Activated CD8-positive, alpha-beta T cell treated with anti-CD3 and anti-CD28 coated beads for 36 hours (primary cell): ENCODE data around the gene SAMD4B. TPM values are rescaled to one million over a fixed set of nuclear protein-coding genes. Genes with fewer than 3 reads are reported as not detected.

Experiments
- ATAC-seq: fragments of 200-7000 bp; cut with Tn5 transposase; one replicate; pipeline ENCODE4 v1.10.0; 2021; ENCODE audit warnings: mild to moderate bottlenecking, moderate library complexity
- CTCF ChIA-PET: fragments of 350-600 bp; sonication (Branson Sonifier 250); formaldehyde crosslinking; loops from one replicate; lab custom pipeline; 2021; ENCODE audit warnings: antibody characterized with exemption; lab: Charles Lee
- POLR2A ChIA-PET: fragments of 350-600 bp; sonication (Branson Sonifier 250); formaldehyde crosslinking; loops from one replicate; lab custom pipeline; 2021; ENCODE audit warnings: antibody characterized with exemption; lab: Charles Lee
- DNase-seq: peaks from one replicate; pipeline ENCODE4 v3.0.0-alpha.2; 2020
- H3K27ac Mint-ChIP-seq: one replicate; pipeline ENCODE4 v1.8.0; 2021; ENCODE audit warnings: mild to moderate bottlenecking, mixed read lengths
- H3K27me3 Mint-ChIP-seq: one replicate; pipeline ENCODE4 v1.8.0; 2021; ENCODE audit warnings: mixed read lengths
- H3K36me3 Mint-ChIP-seq: one replicate; pipeline ENCODE4 v1.8.0; 2021; ENCODE audit warnings: low read depth, mixed read lengths
- H3K4me1 Mint-ChIP-seq: one replicate; pipeline ENCODE4 v1.8.0; 2021; ENCODE audit warnings: low read depth, mixed read lengths
- H3K4me3 Mint-ChIP-seq: one replicate; pipeline ENCODE4 v1.8.0; 2021; ENCODE audit warnings: mild to moderate bottlenecking, moderate library complexity, mixed read lengths
- H3K9me3 Mint-ChIP-seq: one replicate; pipeline ENCODE4 v1.8.0; 2021; ENCODE audit warnings: mixed read lengths
- CTCF ChIP-seq: fragments of 200-600 bp; IDR thresholded peaks from one replicate; pipeline ENCODE4 v1.8.0; 2022; ENCODE audit warnings: antibody characterized with exemption, mild to moderate bottlenecking
- intact Hi-C: fragments of 100-400 bp; cut with micrococcal nuclease; formaldehyde crosslinking; loops from one replicate; pipeline ENCODE4 v1.10.0; 2022
- total RNA-seq, 2 experiments: library from RNA; stranded (reverse); gene quantifications; one replicate each; pipeline ENCODE4 v1.2.3, GENCODE V29; 2021

SAMD4B gene
- total RNA-seq, 2 experiments from 2014 or later: 35.5 to 37.1 TPM

DNA sequence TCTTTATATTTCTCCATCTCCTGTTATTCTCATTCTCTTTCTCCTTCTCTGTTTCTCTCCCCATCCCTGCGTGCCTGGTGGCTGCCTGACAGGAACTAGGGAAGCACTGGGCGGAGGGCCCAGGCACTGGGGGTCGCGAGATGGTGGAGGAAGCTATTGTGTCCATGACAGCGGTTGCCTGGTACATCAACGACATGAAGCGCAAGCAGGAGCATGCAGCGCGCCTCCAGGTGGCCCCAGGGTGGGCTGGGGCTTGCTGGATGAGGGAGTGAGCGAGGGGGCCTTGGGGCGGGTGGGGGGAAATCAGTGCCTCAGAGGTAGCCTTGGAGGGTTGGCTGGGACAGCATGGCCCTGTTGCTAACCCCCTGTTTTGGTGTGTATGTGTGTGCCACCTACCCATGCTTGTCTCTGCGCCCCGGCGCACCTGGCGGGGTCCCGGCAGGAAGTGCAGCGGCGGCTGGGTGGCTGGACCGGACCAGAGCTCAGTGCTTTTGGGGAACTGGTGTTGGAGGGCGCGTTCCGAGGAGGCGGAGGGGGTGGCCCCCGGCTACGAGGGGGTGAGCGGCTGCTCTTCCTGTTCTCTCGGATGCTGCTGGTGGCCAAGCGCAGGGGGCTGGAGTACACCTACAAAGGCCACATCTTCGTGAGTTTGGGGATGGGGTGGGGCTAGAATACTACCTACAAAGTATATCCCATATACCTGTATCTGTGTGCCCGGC, 75.4 kb downstream of the SAMD4B start:
- TF ChIP-seq CTCF: no peak
- H3K4me1 Mint-ChIP-seq: peaks cover 12% of the 10 kb centered on the region
- DNase-seq (no peak), ATAC-seq (no peak)
- intact Hi-C loops: loop anchor here (10.0 kb wide), 1 partner anchor 293 kb away; the partner anchor contains the start of gene PAK4
- no peak overlapping the region for H3K27ac Mint-ChIP-seq
- H3K4me3 Mint-ChIP-seq: no peak overlapping the region
- peaks cover 5% of the 10 kb centered on the region for H3K36me3 Mint-ChIP-seq
- POLR2A ChIA-PET: interaction anchor here (0.7 to 8.7 kb wide), 4 partner anchors 10 to 111 kb away, joined by 3 to 66 read pairs (median 26); partner anchors contain the start of gene RPS16
- no peaks in the 10 kb centered on the region for H3K27me3 Mint-ChIP-seq
- no peaks in the 10 kb centered on the region for H3K9me3 Mint-ChIP-seq
- CTCF ChIA-PET: no interaction called here

DNA sequence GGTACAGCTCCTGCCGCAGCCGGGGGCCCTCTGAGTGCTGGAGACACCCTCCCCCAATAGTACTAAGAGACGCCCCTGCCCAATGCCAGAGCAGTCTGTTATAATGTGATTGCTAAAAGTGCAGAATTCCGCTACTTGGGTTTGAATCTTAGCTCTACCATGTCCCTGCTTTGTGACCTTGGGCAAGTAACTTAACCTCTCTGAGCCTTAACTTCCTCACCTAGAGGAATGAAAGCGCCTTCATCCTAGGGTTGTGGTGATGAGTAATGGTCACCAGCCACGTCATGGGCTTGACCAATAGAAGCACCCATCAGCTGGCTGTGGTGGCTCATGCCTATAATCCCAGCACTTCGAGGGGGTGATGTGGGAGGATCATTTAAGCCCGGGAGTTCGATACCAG, 76.8 kb downstream of the SAMD4B start:
- TF ChIP-seq CTCF: no peak
- Mint-ChIP-seq H3K9me3 (no peaks in the 10 kb centered on the region), H3K27me3 (no peaks in the 10 kb centered on the region), H3K4me1 (peaks cover 6% of the 10 kb centered on the region), H3K4me3 (no peak overlapping the region), H3K36me3 (peaks cover 6% of the 10 kb centered on the region), H3K27ac (no peak overlapping the region)
- DNase-seq (no peak), ATAC-seq (no peak)
- POLR2A ChIA-PET: interaction anchor here (0.7 to 8.7 kb wide), 5 partner anchors 9 to 35 kb away, joined by 3 to 66 read pairs (median 5); partner anchors contain the start of gene RPS16
- intact Hi-C loops: loop anchor here (10.0 kb wide), 1 partner anchor 294 kb away; the partner anchor contains the start of gene PAK4
- CTCF ChIA-PET: no interaction called here

GRCh38 chr19:39420769-39421168, 78.5 kb downstream of the SAMD4B start:
- no peak for TF ChIP-seq CTCF
- Mint-ChIP-seq H3K27ac (no peak overlapping the region), H3K9me3 (no peaks in the 10 kb centered on the region), H3K4me3 (no peak overlapping the region), H3K4me1 (no peaks in the 10 kb centered on the region), H3K36me3 (peaks cover 6% of the 10 kb centered on the region), H3K27me3 (no peaks in the 10 kb centered on the region)
- ChIA-PET POLR2A (interaction anchor here (6.4 to 8.7 kb wide), 2 partner anchors 11 to 15 kb away, joined by 30 to 66 read pairs; partner anchors contain the start of gene RPS16), CTCF (interaction anchor here (0.6 to 1.5 kb wide), 6 partner anchors 9 to 54 kb away, joined by 3 to 7 read pairs (median 4); partner anchors contain the start of genes PLEKHG2 and RPS16)
- DNase-seq: no peak
- ATAC-seq: no peak
- intact Hi-C loops: no loop called here

GRCh38 chr19:39422020-39422419, 79.8 kb downstream of the SAMD4B start:
- no peaks in the 10 kb centered on the region for H3K4me1 Mint-ChIP-seq
- H3K27me3 Mint-ChIP-seq: no peaks in the 10 kb centered on the region
- no peak overlapping the region for H3K27ac Mint-ChIP-seq
- intact Hi-C loops: no loop called here
- CTCF ChIA-PET: interaction anchor here (1.0 to 1.5 kb wide), 3 partner anchors 19 to 52 kb away, joined by 3 to 4 read pairs (median 4); no protein-coding TSS in a partner anchor
- no peak for TF ChIP-seq CTCF
- H3K4me3 Mint-ChIP-seq: no peak overlapping the region
- no peaks in the 10 kb centered on the region for H3K9me3 Mint-ChIP-seq
- H3K36me3 Mint-ChIP-seq: peaks cover 6% of the 10 kb centered on the region
- no peak for DNase-seq
- no peak for ATAC-seq
- POLR2A ChIA-PET: interaction anchor here (1.0 to 8.7 kb wide), 3 partner anchors 10 to 23 kb away, joined by 3 to 66 read pairs (median 30); partner anchors contain the start of genes RPS16 and SUPT5H
